Neuronal stem cell (in vitro differentiated cells): ENCODE data around the gene WDR33.
"Not testable (repeated sequence)": the region's sequence is repeated elsewhere in the genome, so short reads cannot be mapped to it uniquely, and the experiment has no call there.

ENCODE experiments used
- DNase-seq: peaks from one replicate; pipeline ENCODE4 v3.0.0-alpha.2; 2013; ENCODE audit warnings: low spot score
- H2AFZ ChIP-seq: one replicate; pipeline ENCODE4 v1.6.1; 2013; ENCODE audit warnings: mild to moderate bottlenecking, low read length, inconsistent platforms
- H2AK5ac ChIP-seq: 2 replicates; pipeline ENCODE4 v1.6.1; 2013; ENCODE audit warnings: low read depth, mild to moderate bottlenecking, inconsistent platforms, low read length, moderate library complexity, mixed read lengths
- H2BK120ac ChIP-seq: 2 replicates; pipeline ENCODE4 v1.6.1; 2013; ENCODE audit warnings: low read depth, mild to moderate bottlenecking, inconsistent platforms, low read length, moderate library complexity, mixed read lengths
- H2BK12ac ChIP-seq: one replicate; pipeline ENCODE4 v1.6.1; 2013; ENCODE audit warnings: low read length, inconsistent platforms
- H2BK15ac ChIP-seq: 2 replicates; pipeline ENCODE4 v1.6.1; 2013; ENCODE audit warnings: mild to moderate bottlenecking, low read length, inconsistent platforms, mixed read lengths
- H2BK5ac ChIP-seq: one replicate; pipeline ENCODE4 v1.6.1; 2013; ENCODE audit warnings: inconsistent platforms, mild to moderate bottlenecking, low read length, moderate library complexity
- H3K14ac ChIP-seq: one replicate; pipeline ENCODE4 v1.6.1; 2013; ENCODE audit warnings: low read length, inconsistent platforms
- H3K18ac ChIP-seq: 2 replicates; pipeline ENCODE4 v1.6.1; 2013; ENCODE audit warnings: low read length, inconsistent platforms
- H3K23ac ChIP-seq: 2 replicates; pipeline ENCODE4 v1.6.1; 2013; ENCODE audit warnings: low read depth, mild to moderate bottlenecking, mixed read lengths, low read length, inconsistent platforms; ENCODE audit not compliant: poor library complexity
- H3K27ac ChIP-seq: replicated peaks from 3 replicates; pipeline ENCODE4 v1.5.1; 2013; ENCODE audit warnings: low read length, inconsistent platforms
- H3K27me3 ChIP-seq, 3 experiments: 2 replicates each; pipeline ENCODE4 v1.6.1; 2013; ENCODE audit warnings: low read length in 3 of 3, mild to moderate bottlenecking in 2 of 3, inconsistent platforms in 1 of 3, low read depth in 1 of 3, mixed read lengths in 1 of 3, moderate library complexity in 1 of 3; ENCODE audit not compliant: control insufficient read depth in 3 of 3, insufficient read depth in 3 of 3
- H3K36me3 ChIP-seq, 2 donors: replicated peaks in 1 of 2; 2 replicates each; pipeline ENCODE4 v1.6.1; 2013; ENCODE audit warnings: low read length in 2 of 2; ENCODE audit not compliant: control insufficient read depth in 2 of 2, insufficient read depth in 2 of 2
- H3K4ac ChIP-seq: 2 replicates; pipeline ENCODE4 v1.6.1; 2013; ENCODE audit warnings: inconsistent platforms, mild to moderate bottlenecking, low read length, moderate library complexity
- H3K4me1 ChIP-seq, 2 donors: 1 replicate in 1 of 2; 2 replicates in 1 of 2; pipeline ENCODE4 v1.6.1; 2013; ENCODE audit warnings: low read length in 2 of 2, low read depth in 1 of 2; ENCODE audit not compliant: control insufficient read depth in 2 of 2, insufficient read depth in 1 of 2
- H3K4me2 ChIP-seq: one replicate; pipeline ENCODE4 v1.6.1; 2013; ENCODE audit warnings: mild to moderate bottlenecking, low read length, inconsistent platforms; ENCODE audit not compliant: insufficient read depth, poor library complexity, severe bottlenecking
- H3K4me3 ChIP-seq, 2 donors: 2 replicates each; pipeline ENCODE4 v1.5.1; 2013; ENCODE audit warnings: low read length in 2 of 2, mild to moderate bottlenecking in 2 of 2, inconsistent platforms in 1 of 2, moderate library complexity in 1 of 2
- H3K79me1 ChIP-seq: one replicate; pipeline ENCODE4 v1.6.1; 2013; ENCODE audit warnings: low read depth, mild to moderate bottlenecking, inconsistent platforms, low read length, moderate library complexity
- H3K9ac ChIP-seq: one replicate; pipeline ENCODE4 v1.6.1; 2013; ENCODE audit warnings: mild to moderate bottlenecking, low read depth, low read length, inconsistent platforms; ENCODE audit not compliant: poor library complexity
- H3K9me3 ChIP-seq, 2 donors: replicated peaks in 1 of 2; 2 replicates each; pipeline versions ENCODE3 to v1.6.1; 2013; ENCODE audit warnings: low read length in 2 of 2, mild to moderate bottlenecking in 2 of 2, inconsistent platforms in 1 of 2, low read depth in 1 of 2, mixed read lengths in 1 of 2, moderate library complexity in 1 of 2; ENCODE audit not compliant: control insufficient read depth in 2 of 2, insufficient read depth in 1 of 2
- H4K8ac ChIP-seq: one replicate; pipeline ENCODE4 v1.6.1; 2013; ENCODE audit warnings: low read depth, mild to moderate bottlenecking, inconsistent platforms, low read length, moderate library complexity
- H4K91ac ChIP-seq: one replicate; pipeline ENCODE4 v1.6.1; 2013; ENCODE audit warnings: low read length, low read depth, mild to moderate bottlenecking, inconsistent platforms; ENCODE audit not compliant: poor library complexity
- WGBS, 2 donors: extraction: QIAGEN DNeasy Blood & Tissue Kit; methylation state at CpG; one replicate each; pipeline ENCODE4 v1.1.7; 2013; ENCODE audit warnings: missing lambda C conversion rate in 2 of 2, mixed read lengths in 1 of 2; ENCODE audit not compliant: insufficient read length in 2 of 2, insufficient replicate concordance in 1 of 2; ENCODE audit errors: extremely low coverage in 2 of 2; 5-methylcytosine and 5-hydroxymethylcytosine counted together

WDR33 gene

DNA sequence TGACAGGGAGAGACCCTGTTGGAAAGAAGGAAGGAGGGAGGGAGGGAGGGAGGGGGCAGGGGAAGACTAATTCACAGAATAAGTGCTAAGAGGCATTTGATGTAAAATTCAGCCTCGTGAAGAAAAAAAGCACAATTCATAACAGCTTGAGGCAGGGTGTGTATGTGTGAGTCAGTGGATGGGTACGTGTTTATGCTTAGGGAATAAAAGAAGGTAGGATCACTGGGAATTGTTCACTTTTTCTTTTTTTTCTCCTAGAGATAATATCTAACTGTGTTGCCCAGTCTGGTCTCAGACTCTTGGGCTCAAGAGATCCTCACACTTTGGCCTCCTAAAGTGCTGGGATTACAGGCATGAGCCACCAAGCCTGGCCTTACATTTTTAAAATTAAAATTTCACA, 39.2 kb downstream of the WDR33 start:
- Histone ChIP-seq H3K9me3 (no peaks in the 10 kb centered on the region), H3K4ac (no peak overlapping the region), H2BK15ac (no peak overlapping the region), H2BK120ac (no peak overlapping the region), H3K36me3 (peaks cover 3 to 48% of the 10 kb centered on the region in 2 donors), H4K8ac (no peak overlapping the region), H3K4me1 (peaks cover 0 to 4% of the 10 kb centered on the region in 2 donors), H3K18ac (no peak overlapping the region), H3K14ac (no peak overlapping the region), H3K27ac (no peak overlapping the region), H2BK5ac (no peak overlapping the region), H3K79me1 (peaks cover 3% of the 10 kb centered on the region), H3K4me3 (no peak overlapping the region), H2AK5ac (no peak overlapping the region), H4K91ac (no peak overlapping the region), H3K4me2 (no peak overlapping the region), H3K27me3 (no peaks in the 10 kb centered on the region), H2AFZ (no peak overlapping the region), H3K9ac (no peak overlapping the region), H2BK12ac (no peak overlapping the region), H3K23ac (no peak overlapping the region)
- no peak for DNase-seq
- WGBS, 2 donors: no CpG with 5 or more reads among the region's 2 CpGs

DNA sequence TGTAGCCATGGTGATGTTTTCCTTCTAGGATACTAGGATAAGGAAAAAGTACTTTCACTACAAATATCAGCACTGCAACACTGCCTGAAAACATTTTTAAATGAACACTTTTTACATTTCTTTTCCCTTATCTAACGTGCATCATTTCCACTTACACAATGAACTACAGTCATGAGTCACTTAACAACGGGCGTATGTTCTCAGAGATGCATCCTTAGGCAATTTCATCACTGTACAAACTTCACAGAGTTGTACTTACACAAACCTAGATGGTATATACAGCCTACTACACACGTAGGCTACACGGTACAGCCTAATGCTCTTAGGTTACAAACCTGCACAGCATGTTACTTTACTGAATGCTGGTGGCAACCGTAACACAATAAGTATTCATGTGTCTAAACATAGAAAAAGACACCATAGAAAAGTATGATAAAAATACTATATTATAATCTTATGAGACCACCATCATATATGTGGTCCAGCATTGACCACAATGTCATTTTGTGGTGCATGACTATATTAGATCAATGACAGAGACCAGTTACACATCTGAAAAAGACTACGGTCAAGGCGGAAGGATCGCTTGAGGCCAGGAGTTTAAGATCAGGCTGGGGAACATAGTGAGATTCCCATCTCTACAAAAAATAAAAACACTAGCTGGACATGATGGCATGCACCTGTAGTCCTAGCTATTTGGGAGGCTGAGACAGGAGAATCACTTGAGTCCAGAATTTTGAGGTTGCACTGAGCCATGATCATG, 39.8 kb downstream of the WDR33 start:
- Histone ChIP-seq H3K27me3 (no peaks in the 10 kb centered on the region), H3K4me3 (no peak overlapping the region), H2BK15ac (no peak overlapping the region), H4K8ac (no peak overlapping the region), H2BK120ac (no peak overlapping the region), H3K23ac (no peak overlapping the region), H3K27ac (no peak overlapping the region), H2AK5ac (no peak overlapping the region), H3K9me3 (no peaks in the 10 kb centered on the region), H3K14ac (no peak overlapping the region), H2BK12ac (no peak overlapping the region), H3K9ac (no peak overlapping the region), H2AFZ (no peak overlapping the region), H3K4ac (no peak overlapping the region), H3K18ac (no peak overlapping the region), H3K4me1 (peaks cover 0 to 2% of the 10 kb centered on the region in 2 donors), H3K36me3 (peaks cover 3 to 54% of the 10 kb centered on the region in 2 donors), H3K79me1 (peaks cover 3% of the 10 kb centered on the region), H3K4me2 (no peak overlapping the region), H4K91ac (no peak overlapping the region), H2BK5ac (no peak overlapping the region)
- no peak for DNase-seq
- WGBS, 2 donors: 100% methylated on average over 1 of the region's 9 CpGs; no CpG with 5 or more reads in 1 of the 2 donors

DNA sequence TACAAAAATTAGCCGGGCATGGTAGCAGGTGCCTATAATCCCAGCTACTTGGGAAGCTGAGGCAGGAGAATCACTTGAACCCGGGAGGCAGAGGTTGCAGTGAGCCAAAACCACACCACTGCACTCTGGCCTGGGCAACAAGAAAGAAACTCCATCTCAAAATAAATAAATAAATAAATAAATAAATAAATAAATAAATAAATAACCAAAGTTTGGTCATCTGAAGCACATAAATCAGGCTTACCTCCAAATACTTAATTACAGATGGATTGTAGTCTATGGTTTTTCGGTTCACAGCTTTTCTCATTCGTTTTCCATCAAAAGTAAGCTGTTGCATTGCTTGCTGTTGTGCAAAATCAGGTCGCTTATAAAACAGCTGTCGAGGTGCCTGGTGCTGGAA, 40.4 kb downstream of the WDR33 start:
- H3K4me2 ChIP-seq, DNase-seq, H2AFZ ChIP-seq, H3K23ac ChIP-seq, H3K4me1 ChIP-seq, H3K27ac ChIP-seq, H4K91ac ChIP-seq, H2BK12ac ChIP-seq, H3K18ac ChIP-seq, H4K8ac ChIP-seq, H3K27me3 ChIP-seq, H2BK15ac ChIP-seq, H3K9ac ChIP-seq, H2BK120ac ChIP-seq, H3K79me1 ChIP-seq, H2BK5ac ChIP-seq, H3K14ac ChIP-seq, H2AK5ac ChIP-seq, H3K9me3 ChIP-seq, H3K4ac ChIP-seq, H3K4me3 ChIP-seq: not testable (repeated sequence)
- no CpG with 5 or more reads among the region's 6 CpGs for WGBS, 2 donors
- H3K36me3 ChIP-seq: peaks cover 3 to 61% of the 10 kb centered on the region in 2 donors

DNA sequence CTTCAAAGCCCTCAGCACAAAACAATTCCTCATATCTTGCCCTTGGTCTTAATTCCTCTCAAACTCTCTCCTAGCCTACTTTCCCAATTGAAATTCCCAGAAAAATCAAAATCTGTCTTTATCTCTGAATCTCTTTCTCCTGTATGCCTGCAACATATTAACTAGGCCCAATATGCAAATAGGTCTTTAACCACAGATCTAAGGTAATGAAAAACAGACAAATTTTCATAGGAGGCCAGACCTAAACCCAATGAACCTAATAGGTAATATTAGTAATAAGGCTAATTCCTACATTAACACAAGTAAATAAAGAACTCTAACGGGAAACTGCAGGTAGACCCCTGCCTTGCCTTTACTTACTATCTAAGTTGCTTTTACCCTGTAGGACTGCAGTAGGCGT, 41.4 kb downstream of the WDR33 start:
- H2BK12ac ChIP-seq: no peak overlapping the region
- no CpG with 5 or more reads among the region's 2 CpGs for WGBS, 2 donors
- H3K79me1 ChIP-seq: peaks cover 3% of the 10 kb centered on the region
- no peaks in the 10 kb centered on the region for H3K27me3 ChIP-seq
- H3K18ac ChIP-seq: no peak overlapping the region
- no peak for DNase-seq
- no peak overlapping the region for H4K8ac ChIP-seq
- no peak overlapping the region for H3K4me3 ChIP-seq
- no peaks in the 10 kb centered on the region for H3K4me1 ChIP-seq
- no peak overlapping the region for H2BK5ac ChIP-seq
- no peak overlapping the region for H2BK15ac ChIP-seq
- H4K91ac ChIP-seq: no peak overlapping the region
- no peak overlapping the region for H3K23ac ChIP-seq
- H3K4ac ChIP-seq: no peak overlapping the region
- H3K27ac ChIP-seq: no peak overlapping the region
- peaks cover 5 to 70% of the 10 kb centered on the region in 2 donors for H3K36me3 ChIP-seq
- H2BK120ac ChIP-seq: no peak overlapping the region
- no peak overlapping the region for H2AFZ ChIP-seq
- H3K4me2 ChIP-seq: no peak overlapping the region
- no peak overlapping the region for H2AK5ac ChIP-seq
- no peak overlapping the region for H3K9ac ChIP-seq
- no peaks in the 10 kb centered on the region for H3K9me3 ChIP-seq
- no peak overlapping the region for H3K14ac ChIP-seq
